BJ (cell line): Measurements from ENCODE around the gene TRABD2A. TPM values are rescaled to one million over a fixed set of nuclear protein-coding genes. Genes with fewer than 3 reads are reported as not detected.
"Not testable (repeated sequence)": the region's sequence is repeated elsewhere in the genome, so short reads cannot be mapped to it uniquely, and the experiment has no call there.

Experiments used
- CTCF ChIA-PET: fragments of 350-600 bp; formaldehyde crosslinking; extraction: SDS; loops from one replicate; lab custom pipeline; 2021; ENCODE audit warnings: antibody characterized with exemption, inconsistent platforms; lab: Yijun Ruan, JAX
- POLR2A ChIA-PET: fragments of 300-600 bp; sonication (Branson Sonifier 250); formaldehyde crosslinking; extraction: SDS; loops from one replicate; lab custom pipeline; 2021; ENCODE audit warnings: antibody characterized with exemption; lab: Charles Lee
- DNase-seq: peaks from one replicate; pipeline ENCODE4 v3.0.0-alpha.2; 2011; ENCODE audit warnings: low read depth
- H3K27me3 ChIP-seq: 2 replicates; pipeline ENCODE4 v1.6.0; 2011; ENCODE audit warnings: low read length; ENCODE audit not compliant: control insufficient read depth, insufficient read depth
- H3K36me3 ChIP-seq: 2 replicates; pipeline ENCODE4 v1.5.1; 2011; ENCODE audit warnings: low read length; ENCODE audit not compliant: control insufficient read depth, insufficient read depth
- H3K4me3 ChIP-seq: 2 replicates; pipeline ENCODE4 v1.5.1; 2011; ENCODE audit warnings: low read depth, mild to moderate bottlenecking, control low read depth, low read length
- polyA plus RNA-seq: library from polyadenylated mRNA; depleted of rRNA; stranded (reverse); fragments of >200 nt; gene quantifications from 2 replicates; pipeline ENCODE4 v1.2.3, GENCODE V29; 2011
- TF ChIP-seq, protein P1 (sequence below): IDR thresholded peaks from 2 replicates; pipeline ENCODE4 v1.5.1; 2011; ENCODE audit warnings: low read depth, mild to moderate bottlenecking, control low read depth, inconsistent platforms, low read length, moderate library complexity; ENCODE audit not compliant: insufficient read depth

The TRABD2A gene
- polyA plus RNA-seq, 1 experiment, result 3.8 TPM

DNA sequence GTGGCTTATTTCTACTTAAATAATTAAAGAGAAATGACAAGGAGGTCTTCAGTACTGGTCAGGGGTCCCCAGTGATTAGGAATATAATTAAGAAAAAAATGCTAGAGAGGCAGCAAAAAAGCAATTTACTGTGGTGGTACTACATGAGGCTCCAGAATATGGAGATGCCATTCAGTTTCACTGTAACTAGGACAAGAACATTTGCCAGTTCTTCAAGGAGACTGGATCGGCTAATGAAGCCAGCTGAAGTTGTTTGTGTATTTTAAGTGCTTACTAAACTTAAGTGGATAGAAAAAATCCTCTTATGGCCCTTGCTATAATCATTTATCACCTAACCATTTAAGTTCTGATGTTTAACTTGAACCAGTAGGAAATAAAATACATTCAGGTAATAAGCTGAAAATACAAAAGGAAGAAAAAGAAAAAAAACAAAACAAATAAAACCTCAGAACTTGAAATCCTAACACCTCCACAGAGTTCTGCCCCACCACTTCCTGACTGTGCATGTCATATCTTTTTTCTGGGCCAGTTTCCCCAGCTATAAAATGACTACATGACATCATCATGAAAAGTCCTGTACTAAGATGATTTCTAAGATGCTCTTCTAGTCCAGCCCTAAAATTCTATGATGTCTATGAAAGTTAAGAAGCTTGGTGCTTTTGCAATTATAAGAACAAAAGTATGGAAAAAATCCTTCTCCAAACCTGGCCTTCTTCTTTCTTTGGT is 98.0 kb downstream of the TRABD2A start:
- POLR2A ChIA-PET, result no interaction called here
- Histone ChIP-seq H3K27me3 (no peaks in the 10 kb centered on the region), H3K36me3 (no peaks in the 10 kb centered on the region), H3K4me3 (no peak overlapping the region)
- CTCF ChIA-PET, result interaction anchor here (0.8 to 1.3 kb wide), 3 partner anchors 50 to 143 kb away, joined by 3 read pairs; no protein-coding TSS in a partner anchor
- DNase-seq, result no peak
- TF ChIP-seq, protein P1, sequence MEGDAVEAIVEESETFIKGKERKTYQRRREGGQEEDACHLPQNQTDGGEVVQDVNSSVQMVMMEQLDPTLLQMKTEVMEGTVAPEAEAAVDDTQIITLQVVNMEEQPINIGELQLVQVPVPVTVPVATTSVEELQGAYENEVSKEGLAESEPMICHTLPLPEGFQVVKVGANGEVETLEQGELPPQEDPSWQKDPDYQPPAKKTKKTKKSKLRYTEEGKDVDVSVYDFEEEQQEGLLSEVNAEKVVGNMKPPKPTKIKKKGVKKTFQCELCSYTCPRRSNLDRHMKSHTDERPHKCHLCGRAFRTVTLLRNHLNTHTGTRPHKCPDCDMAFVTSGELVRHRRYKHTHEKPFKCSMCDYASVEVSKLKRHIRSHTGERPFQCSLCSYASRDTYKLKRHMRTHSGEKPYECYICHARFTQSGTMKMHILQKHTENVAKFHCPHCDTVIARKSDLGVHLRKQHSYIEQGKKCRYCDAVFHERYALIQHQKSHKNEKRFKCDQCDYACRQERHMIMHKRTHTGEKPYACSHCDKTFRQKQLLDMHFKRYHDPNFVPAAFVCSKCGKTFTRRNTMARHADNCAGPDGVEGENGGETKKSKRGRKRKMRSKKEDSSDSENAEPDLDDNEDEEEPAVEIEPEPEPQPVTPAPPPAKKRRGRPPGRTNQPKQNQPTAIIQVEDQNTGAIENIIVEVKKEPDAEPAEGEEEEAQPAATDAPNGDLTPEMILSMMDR, result no peak

DNA sequence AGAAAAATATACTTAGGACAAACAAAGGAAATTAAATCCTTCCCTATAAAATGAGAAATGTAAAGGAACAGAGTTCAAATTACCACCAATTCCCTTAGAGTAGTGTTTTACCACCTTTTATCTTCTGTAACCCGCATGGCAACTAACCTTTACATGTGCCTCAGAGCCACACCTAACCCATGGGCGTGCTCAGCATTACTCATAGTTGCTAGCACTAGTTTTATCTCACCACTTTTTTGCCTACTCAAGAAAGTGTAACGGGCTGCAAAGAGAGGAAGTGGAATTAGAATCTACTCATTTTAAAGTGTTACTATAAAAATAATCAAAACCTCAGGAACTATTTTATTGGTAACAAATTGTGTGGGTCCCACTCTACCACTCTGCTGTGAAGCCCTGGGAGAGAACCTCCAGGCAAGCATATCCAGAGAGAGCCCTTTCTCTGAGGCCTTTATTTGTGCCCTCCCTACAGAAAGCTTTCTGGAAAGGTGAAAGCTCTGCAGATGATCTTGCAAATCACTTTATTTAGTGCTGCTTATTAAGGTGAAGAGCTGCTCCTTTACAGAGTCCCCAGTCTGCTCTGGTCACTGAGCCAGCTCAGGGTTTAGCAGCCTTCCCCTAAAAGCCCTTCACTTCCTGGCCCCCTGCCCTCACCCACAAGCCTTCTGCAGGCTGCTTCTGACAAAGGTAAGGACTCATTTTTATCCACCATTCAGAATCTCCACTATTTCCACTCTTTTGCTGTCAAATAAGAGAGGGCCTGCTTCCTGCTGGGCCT is 98.8 kb downstream of the TRABD2A start:
- TF ChIP-seq, protein P1, result no peak
- ChIA-PET CTCF (interaction anchor here (0.9 to 1.3 kb wide), 2 partner anchors 51 to 144 kb away, joined by 3 read pairs; no protein-coding TSS in a partner anchor), POLR2A (no interaction called here)
- no peaks in the 10 kb centered on the region for H3K27me3 ChIP-seq
- no peak for DNase-seq
- no peak overlapping the region for H3K4me3 ChIP-seq
- H3K36me3 ChIP-seq, result no peaks in the 10 kb centered on the region

DNA sequence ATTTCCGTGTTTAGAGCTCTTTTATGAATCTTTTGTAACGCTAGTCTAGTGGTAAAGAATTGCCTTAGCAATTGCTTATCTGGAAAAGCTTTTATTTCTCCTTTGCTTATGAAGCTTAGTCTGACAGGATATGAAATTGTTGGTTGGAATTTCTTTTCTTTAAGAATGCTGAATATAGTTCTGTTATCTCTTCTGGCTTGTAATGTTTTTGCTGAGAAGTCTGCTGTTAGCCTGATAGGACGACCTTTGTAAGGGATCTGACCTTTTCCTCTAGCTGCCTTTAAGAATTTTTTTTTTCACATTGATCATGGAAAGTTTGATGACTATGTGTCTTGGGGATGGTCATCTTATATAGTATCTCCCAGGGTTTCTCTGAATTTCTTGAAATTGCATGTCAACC is 101.1 kb downstream of the TRABD2A start:
- DNase-seq, result no peak
- ChIA-PET POLR2A (no interaction called here), CTCF (interaction anchor here (1.8 kb wide), 1 partner anchor 17 kb away, joined by 3 read pairs; no protein-coding TSS in a partner anchor)
- no peaks in the 10 kb centered on the region for H3K27me3 ChIP-seq
- TF ChIP-seq, protein P1, result no peak
- no peaks in the 10 kb centered on the region for H3K36me3 ChIP-seq
- no peak overlapping the region for H3K4me3 ChIP-seq

DNA sequence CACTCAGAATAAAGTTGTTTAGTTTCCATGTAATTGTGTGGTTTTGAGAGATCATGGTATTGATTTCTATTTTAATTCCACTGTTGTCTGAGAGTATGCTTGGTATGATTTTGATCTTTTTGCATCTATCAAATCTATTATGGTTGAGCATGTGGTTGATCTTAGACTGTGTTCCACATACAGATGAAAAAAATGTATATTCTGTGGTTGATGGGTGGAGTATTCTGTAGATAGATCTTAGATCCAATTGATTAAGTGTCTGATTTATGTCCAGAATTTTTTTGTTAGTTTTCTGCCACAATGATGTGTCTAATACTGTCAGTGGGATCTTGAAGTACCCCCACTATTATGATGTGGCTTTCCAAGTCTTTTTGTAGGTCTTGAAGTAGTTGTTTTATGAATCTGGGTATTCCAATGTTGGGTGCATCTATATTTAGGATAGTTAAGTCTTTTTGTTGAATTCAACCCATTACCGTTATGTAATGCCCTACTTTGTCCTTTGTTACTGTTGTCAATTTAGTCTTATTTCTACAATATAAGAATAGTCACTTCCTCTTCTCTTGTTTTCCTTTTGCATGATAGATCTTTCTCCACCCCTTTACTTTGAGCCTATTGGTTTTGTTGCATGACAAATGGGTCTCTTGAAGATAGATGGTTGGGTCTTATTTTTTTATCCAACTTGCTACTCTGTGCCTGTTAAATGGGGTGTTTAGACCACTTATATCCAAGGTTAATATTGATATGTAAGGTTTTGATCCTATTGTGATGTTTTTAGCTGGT is 101.8 kb downstream of the TRABD2A start:
- H3K4me3 ChIP-seq, result no peak overlapping the region
- ChIA-PET CTCF (interaction anchor here (1.8 kb wide), 1 partner anchor 18 kb away, joined by 3 read pairs; no protein-coding TSS in a partner anchor), POLR2A (no interaction called here)
- H3K27me3 ChIP-seq, result no peaks in the 10 kb centered on the region
- TF ChIP-seq, protein P1, result no peak
- H3K36me3 ChIP-seq, result no peaks in the 10 kb centered on the region
- DNase-seq, result no peak

DNA sequence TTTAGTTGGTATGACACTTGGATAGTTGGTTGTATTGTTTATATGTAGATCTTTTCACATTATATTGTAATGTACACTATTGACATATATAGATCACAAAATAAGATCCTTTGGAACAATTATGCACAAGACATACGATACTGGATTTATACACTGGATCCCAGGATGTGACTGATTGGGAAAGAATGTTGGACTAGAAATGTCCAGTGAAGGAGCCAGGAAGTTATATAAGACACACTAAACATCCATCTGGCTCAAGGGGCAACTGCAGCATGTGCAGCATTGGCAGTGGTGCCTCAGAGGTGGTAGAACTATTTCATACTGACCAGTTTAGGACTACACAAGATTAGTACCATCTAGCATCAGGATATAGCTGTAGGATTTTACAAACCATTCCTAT is 104.9 kb downstream of the TRABD2A start:
- TF ChIP-seq, protein P1, result no peak
- Histone ChIP-seq H3K27me3 (no peaks in the 10 kb centered on the region), H3K36me3 (no peaks in the 10 kb centered on the region), H3K4me3 (no peak overlapping the region)
- POLR2A ChIA-PET, result no interaction called here
- DNase-seq, result no peak
- CTCF ChIA-PET, result no interaction called here

DNA sequence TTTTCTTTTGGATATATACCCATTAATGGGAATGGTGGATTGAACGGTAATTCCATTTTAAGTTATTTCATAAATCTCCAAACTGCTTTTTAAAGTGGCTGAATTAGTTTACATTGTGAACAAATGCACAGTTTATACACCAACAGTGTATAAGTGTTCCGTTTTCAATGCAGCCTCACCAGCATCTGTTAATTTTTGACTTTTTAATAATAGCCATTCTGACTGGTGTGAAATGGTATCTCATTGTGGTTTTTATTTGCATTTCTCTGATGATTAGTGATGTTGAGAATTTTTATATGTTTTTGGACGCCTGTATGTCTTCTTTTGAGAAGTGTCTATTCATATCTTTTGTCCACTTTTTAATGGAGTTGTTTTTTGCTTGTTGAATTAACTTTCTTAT is 107.3 kb downstream of the TRABD2A start:
- POLR2A ChIA-PET, CTCF ChIA-PET: not testable (repeated sequence)

More for the DNA sequence above, 107.3 kb downstream of the TRABD2A start:
- DNase-seq, H3K4me3 ChIP-seq, H3K27me3 ChIP-seq, H3K36me3 ChIP-seq: not testable (repeated sequence)
